SK-N-SH treated with all-trans-retinoic acid at 6 μM for 48 hours (cell line): ENCODE measurements around the gene DYNC1H1.

ENCODE experiments used
- ATAC-seq: fragments of 200-7000 bp; cut with Tn5 transposase; 3 replicates; pipeline ENCODE4 v1.9.1; 2020; ENCODE audit warnings: mild to moderate bottlenecking, moderate library complexity
- ARNTL ChIP-seq: fragments of 450-650 bp; formaldehyde crosslinking; IDR thresholded peaks from 2 replicates; pipeline ENCODE4 v1.5.0; 2020; ENCODE audit warnings: low read depth, mild to moderate bottlenecking, moderate library complexity, borderline replicate concordance
- CREB5 ChIP-seq: fragments of 250-450 bp; sonication (Bioruptor Pico); IDR thresholded peaks from 2 replicates; pipeline ENCODE4 v1.5.1; 2020; ENCODE audit warnings: low read depth, mild to moderate bottlenecking, moderate library complexity
- CSDC2 ChIP-seq: fragments of 250-450 bp; sonication (Bioruptor Pico); IDR thresholded peaks from 2 replicates; pipeline ENCODE4 v1.5.0; 2020; ENCODE audit warnings: mild to moderate bottlenecking, moderate library complexity
- CSRNP3 ChIP-seq: fragments of 250-450 bp; sonication (Bioruptor Pico); IDR thresholded peaks from 2 replicates; pipeline ENCODE4 v1.5.1; 2021; ENCODE audit warnings: mild to moderate bottlenecking, moderate library complexity
- ESRRG ChIP-seq: fragments of 250-450 bp; sonication (Bioruptor Pico); IDR thresholded peaks from 2 replicates; pipeline ENCODE4 v1.6.1; 2021; ENCODE audit warnings: mild to moderate bottlenecking
- GLIS3 ChIP-seq: fragments of 250-450 bp; sonication (Bioruptor Pico); IDR thresholded peaks from 2 replicates; pipeline ENCODE4 v1.5.0; 2020; ENCODE audit warnings: mild to moderate bottlenecking, moderate library complexity
- ISL1 ChIP-seq: fragments of 250-450 bp; sonication (Bioruptor Pico); IDR thresholded peaks from 2 replicates; pipeline ENCODE4 v2.1.2; 2022; ENCODE audit warnings: mild to moderate bottlenecking, moderate library complexity
- POU6F1 ChIP-seq: fragments of 250-450 bp; sonication (Bioruptor Pico); IDR thresholded peaks from 2 replicates; pipeline ENCODE4 v1.8.0; 2021; ENCODE audit warnings: low read depth, mild to moderate bottlenecking, moderate library complexity, borderline replicate concordance
- PPARA ChIP-seq: fragments of 250-450 bp; sonication (Bioruptor Pico); IDR thresholded peaks from 2 replicates; pipeline ENCODE4 v1.5.0; 2020; ENCODE audit warnings: mild to moderate bottlenecking, borderline replicate concordance
- RARB ChIP-seq: fragments of 250-450 bp; sonication (Bioruptor Pico); IDR thresholded peaks from 2 replicates; pipeline ENCODE4 v1.8.0; 2021; ENCODE audit warnings: mild to moderate bottlenecking, moderate library complexity
- SNAI2 ChIP-seq: fragments of 250-450 bp; sonication (Bioruptor Pico); IDR thresholded peaks from 2 replicates; pipeline ENCODE4 v1.5.0; 2020; ENCODE audit warnings: mild to moderate bottlenecking, moderate library complexity
- TCF4 ChIP-seq: fragments of 250-450 bp; sonication (Bioruptor Pico); IDR thresholded peaks from 2 replicates; pipeline ENCODE4 v1.8.0; 2021; ENCODE audit warnings: mild to moderate bottlenecking, moderate library complexity, borderline replicate concordance
- TOX ChIP-seq: fragments of 250-450 bp; sonication (Bioruptor Pico); IDR thresholded peaks from 2 replicates; pipeline ENCODE4 v1.8.0; 2021; ENCODE audit warnings: mild to moderate bottlenecking, moderate library complexity, borderline replicate concordance
- TSHZ2 ChIP-seq: fragments of 250-450 bp; sonication (Bioruptor Pico); IDR thresholded peaks from 2 replicates; pipeline ENCODE4 v1.5.0; 2020; ENCODE audit warnings: mild to moderate bottlenecking, moderate library complexity
- ZC3H10 ChIP-seq: fragments of 250-450 bp; sonication (Bioruptor Pico); IDR thresholded peaks from 2 replicates; pipeline ENCODE4 v1.5.1; 2021; ENCODE audit warnings: mild to moderate bottlenecking, moderate library complexity
- ZFP3 ChIP-seq: fragments of 250-450 bp; sonication (Bioruptor Pico); IDR thresholded peaks from 2 replicates; pipeline ENCODE4 v1.5.0; 2020; ENCODE audit warnings: mild to moderate bottlenecking, moderate library complexity
- ZFP30 ChIP-seq: fragments of 450-650 bp; formaldehyde crosslinking; IDR thresholded peaks from 2 replicates; pipeline ENCODE4 v1.5.0; 2022; ENCODE audit warnings: mild to moderate bottlenecking, moderate library complexity
- ZNF565 ChIP-seq: fragments of 450-650 bp; formaldehyde crosslinking; conservative IDR thresholded peaks from 2 replicates; pipeline ENCODE4 v1.5.0; 2020; ENCODE audit warnings: low read depth, mild to moderate bottlenecking, moderate library complexity
- ZNF8 ChIP-seq: fragments of 450-650 bp; formaldehyde crosslinking; IDR thresholded peaks from 2 replicates; pipeline ENCODE4 v1.5.0; 2020; ENCODE audit warnings: mild to moderate bottlenecking, moderate library complexity

The DYNC1H1 gene

GRCh38 chr14:101956179-101956885 is 8.0 kb upstream of the DYNC1H1 start:
- TF ChIP-seq RARB (no peak), PPARA (CRISPR knock-in tag) (no peak), GLIS3 (no peak), CSDC2 (no peak), CREB5 (CRISPR knock-in tag) (no peak), ZNF8 (CRISPR knock-in tag) (no peak), TSHZ2 (CRISPR knock-in tag) (no peak), ZFP3 (no peak)
- ATAC-seq: no peak

- ATAC-seq: no peak
- TF ChIP-seq CREB5 (CRISPR knock-in tag): no peak
- TF ChIP-seq ESRRG (CRISPR knock-in tag): no peak
- no peak for TF ChIP-seq CSRNP3 (CRISPR knock-in tag)
- no peak for TF ChIP-seq TOX (CRISPR knock-in tag)
- TF ChIP-seq ARNTL (CRISPR knock-in tag): no peak
- no peak for TF ChIP-seq PPARA (CRISPR knock-in tag)
- TF ChIP-seq ZC3H10 (CRISPR knock-in tag): no peak
Measured at GRCh38 chr14:101957406-101958234, 6.8 kb upstream of the DYNC1H1 start.

- ATAC-seq: no peak
- TF ChIP-seq POU6F1 (CRISPR knock-in tag) (no peak), ZFP3 (no peak), CSRNP3 (CRISPR knock-in tag) (no peak), SNAI2 (CRISPR knock-in tag) (no peak), ZC3H10 (CRISPR knock-in tag) (no peak), ZFP30 (CRISPR knock-in tag) (no peak), TSHZ2 (CRISPR knock-in tag) (no peak), ISL1 (CRISPR knock-in tag) (no peak), CREB5 (CRISPR knock-in tag) (no peak), RARB (no peak), ARNTL (CRISPR knock-in tag) (no peak), ESRRG (CRISPR knock-in tag) (no peak), TCF4 (CRISPR knock-in tag) (no peak), ZNF565 (CRISPR knock-in tag) (no peak)
Measured at GRCh38 chr14:101958418-101959180, 5.8 kb upstream of the DYNC1H1 start.
